Endometrial microvascular endothelial cells (primary cell): ENCODE measurements around the gene PRPSAP2. TPM values are rescaled to one million over a fixed set of nuclear protein-coding genes. Genes with fewer than 3 reads are reported as not detected.

Experiments
- in situ Hi-C: cut with HindIII; loops from 2 replicates; pipeline ENCODE4 v1.10.0; 2017; ENCODE audit warnings: low sequenced_read_pairs, low pct_unique_long_range_greater_than_20kb; ENCODE audit errors: inconsistent ontology term
- total RNA-seq: library from RNA; depleted of rRNA; stranded (reverse); fragments of >200 nt; gene quantifications from one replicate; pipeline ENCODE4 v1.2.3, GENCODE V29; 2015; ENCODE audit errors: inconsistent ontology term

PRPSAP2 gene
- total RNA-seq, 1 donor from 2014 or later: 33.0 TPM

GRCh38 chr17:18970582-18971480, 112.9 kb downstream of the PRPSAP2 start:
- in situ Hi-C loops: no loop called here

- in situ Hi-C loops: no loop called here
Observed at GRCh38 chr17:18971801-18972200, 113.9 kb downstream of the PRPSAP2 start.

GRCh38 chr17:18974407-18975149, 116.6 kb downstream of the PRPSAP2 start:
- in situ Hi-C loops: no loop called here

- in situ Hi-C loops: no loop called here
Observed at GRCh38 chr17:18975597-18975996, 117.7 kb downstream of the PRPSAP2 start.

GRCh38 chr17:18976201-18976600, 118.3 kb downstream of the PRPSAP2 start:
- in situ Hi-C loops: no loop called here

- in situ Hi-C loops: no loop called here
Observed at GRCh38 chr17:18977021-18977420, 119.1 kb downstream of the PRPSAP2 start.

- in situ Hi-C loops: no loop called here
Observed at GRCh38 chr17:18977646-18978045, 119.7 kb downstream of the PRPSAP2 start.

GRCh38 chr17:18978050-18978449, 120.1 kb downstream of the PRPSAP2 start:
- in situ Hi-C loops: no loop called here

- in situ Hi-C loops: no loop called here
Observed at GRCh38 chr17:18978655-18979054, 120.7 kb downstream of the PRPSAP2 start.

Other genes starting within 250 kb of the PRPSAP2 start
- gene TBC1D28, start 213.7 kb upstream of the PRPSAP2 start, total RNA-seq: not detected
- gene FOXO3B, start 175.8 kb upstream of the PRPSAP2 start, total RNA-seq: 2.3 TPM
- not detected for gene FBXW10, start 114.1 kb upstream of the PRPSAP2 start, total RNA-seq
- gene TVP23B, start 76.9 kb upstream of the PRPSAP2 start, total RNA-seq: 47.5 TPM
- gene SLC5A10, start 94.0 kb downstream of the PRPSAP2 start, total RNA-seq: not detected
- gene FAM83G, start 146.6 kb downstream of the PRPSAP2 start, total RNA-seq: 21.7 TPM
- gene GRAP, start 188.8 kb downstream of the PRPSAP2 start, total RNA-seq: 36.1 TPM